SK-N-SH (cell line): ENCODE data around the gene FSTL5. TPM values are rescaled to one million over a fixed set of nuclear protein-coding genes. Genes with fewer than 3 reads are reported as not detected.

Experiments used
- CTCF ChIA-PET: fragments of 300-600, 350-600 bp; formaldehyde crosslinking; extraction: SDS; loops from one replicate; lab custom pipeline; 2021; lab: Yijun Ruan, JAX
- POLR2A ChIA-PET: fragments of 350-600 bp; sonication (Branson Sonifier 250); formaldehyde crosslinking; extraction: SDS; loops from one replicate; lab custom pipeline; 2020; ENCODE audit warnings: antibody characterized with exemption, inconsistent platforms; lab: Yijun Ruan, JAX
- DNase-seq: peaks from one replicate; pipeline ENCODE4 v3.0.0; 2012
- H2AFZ ChIP-seq: fragments of 200-600 bp; sonication (generic); 2 replicates; pipeline ENCODE4 v1.8.1; 2016; ENCODE audit warnings: antibody characterized with exemption, mild to moderate bottlenecking, low read depth
- H3F3A ChIP-seq: fragments of 200-600 bp; sonication (generic); replicated peaks from 2 replicates; pipeline ENCODE3; 2016; ENCODE audit warnings: antibody characterized with exemption, mild to moderate bottlenecking; ENCODE audit not compliant: insufficient read depth
- H3K27ac ChIP-seq, 2 experiments: fragments of 200-500 bp in 1 of 2; fragments of 200-600 bp in 1 of 2; sonication (Bioruptor generic) in 1 of 2; sonication (generic), shearing (Covaris generic) in 1 of 2; 2 replicates each; pipeline versions ENCODE4 v1.5.1 to v1.6.1; 2014 to 2016; ENCODE audit warnings: low read depth in 2 of 2, inconsistent platforms in 1 of 2, low read length in 1 of 2, mild to moderate bottlenecking in 1 of 2, mixed read lengths in 1 of 2
- H3K27me3 ChIP-seq: fragments of 200-600 bp; sonication (generic), shearing (Covaris generic); 2 replicates; pipeline ENCODE4 v1.6.1; 2016; ENCODE audit warnings: mixed run types; ENCODE audit not compliant: insufficient read depth
- H3K36me3 ChIP-seq, 2 experiments: fragments of 200-500 bp in 1 of 2; fragments of 200-600 bp in 1 of 2; sonication (Bioruptor generic) in 1 of 2; sonication (generic) in 1 of 2; replicated peaks in 1 of 2; 2 replicates each; pipeline versions ENCODE3 to v1.5.1; 2014 to 2016; ENCODE audit warnings: low read length in 1 of 2, mild to moderate bottlenecking in 1 of 2; ENCODE audit not compliant: insufficient read depth in 2 of 2, control insufficient read depth in 1 of 2
- H3K4me1 ChIP-seq, 2 experiments: fragments of 200-500 bp in 1 of 2; fragments of 200-600 bp in 1 of 2; sonication (Bioruptor generic) in 1 of 2; sonication (generic), shearing (Covaris generic) in 1 of 2; 2 replicates each; pipeline versions ENCODE4 v1.5.1 to v1.6.1; 2014 to 2016; ENCODE audit warnings: low read depth in 1 of 2, low read length in 1 of 2, mixed run types in 1 of 2; ENCODE audit not compliant: insufficient read depth in 2 of 2, control insufficient read depth in 1 of 2
- H3K4me2 ChIP-seq: fragments of 200-600 bp; sonication (generic), shearing (Covaris generic); 2 replicates; pipeline ENCODE4 v1.6.1; 2017; ENCODE audit warnings: mixed run types
- H3K4me3 ChIP-seq, 2 experiments: fragments of 200-500 bp in 1 of 2; fragments of 200-600 bp in 1 of 2; sonication (Bioruptor generic) in 1 of 2; sonication (generic), shearing (Covaris generic) in 1 of 2; 2 replicates each; pipeline versions ENCODE4 v1.5.1 to v1.8.1; 2014 to 2016; ENCODE audit warnings: low read depth in 2 of 2, inconsistent platforms in 1 of 2, low read length in 1 of 2, mild to moderate bottlenecking in 1 of 2, mixed read lengths in 1 of 2, moderate library complexity in 1 of 2
- H3K79me2 ChIP-seq: fragments of 200-600 bp; sonication (generic); 2 replicates; pipeline ENCODE4 v1.8.1; 2017; ENCODE audit warnings: mild to moderate bottlenecking; ENCODE audit not compliant: insufficient read depth
- H3K9ac ChIP-seq: fragments of 200-600 bp; sonication (generic); 2 replicates; pipeline ENCODE4 v1.6.1; 2017; ENCODE audit warnings: mixed run types
- H3K9me2 ChIP-seq: fragments of 200-600 bp; sonication (generic); 2 replicates; pipeline ENCODE4 v1.6.1; 2017; ENCODE audit warnings: mixed run types
- H3K9me3 ChIP-seq: fragments of 200-600 bp; sonication (generic); 2 replicates; pipeline ENCODE4 v1.6.1; 2017; ENCODE audit warnings: mixed run types, mild to moderate bottlenecking, moderate library complexity
- H4K20me1 ChIP-seq: fragments of 200-600 bp; sonication (generic); 2 replicates; pipeline ENCODE4 v1.6.1; 2017; ENCODE audit warnings: mild to moderate bottlenecking, mixed run types; ENCODE audit not compliant: insufficient read depth
- CHD2 ChIP-seq: fragments of 150-350 bp; IDR thresholded peaks from 2 replicates; pipeline ENCODE4 v1.6.1; 2018; ENCODE audit warnings: low read length; ENCODE audit not compliant: partially characterized antibody
- ELF1 ChIP-seq: IDR thresholded peaks from 2 replicates; pipeline ENCODE4 v1.4.0; 2012
- EP300 ChIP-seq, 2 experiments: IDR thresholded peaks; 2 replicates each; pipeline versions ENCODE4 v1.4.0 to v1.6.1; 2012; ENCODE audit warnings: borderline replicate concordance in 1 of 2, low read depth in 1 of 2, low read length in 1 of 2
- EZH2phosphoT487 ChIP-seq: fragments of 200-600 bp; sonication (generic); IDR thresholded peaks from 2 replicates; pipeline ENCODE4 v1.6.1; 2017; ENCODE audit warnings: low read depth, mixed run types, mild to moderate bottlenecking, antibody characterized with exemption, moderate library complexity, borderline replicate concordance
- FOSL2 ChIP-seq: IDR thresholded peaks from 2 replicates; pipeline ENCODE4 v1.4.0; 2012; ENCODE audit warnings: low read depth, mild to moderate bottlenecking, moderate library complexity, borderline replicate concordance
- FOXJ3 ChIP-seq: sonication (generic); formaldehyde crosslinking; IDR thresholded peaks from 2 replicates; pipeline ENCODE4 v1.5.1; 2020; ENCODE audit warnings: mild to moderate bottlenecking, missing genetic modification reagents
- FOXM1 ChIP-seq: IDR thresholded peaks from 2 replicates; pipeline ENCODE4 v1.4.0; 2012; ENCODE audit warnings: low read depth, mild to moderate bottlenecking
- GABPA ChIP-seq: IDR thresholded peaks from 2 replicates; pipeline ENCODE4 v1.4.0; 2012; ENCODE audit warnings: low read depth, mild to moderate bottlenecking
- IRF3 ChIP-seq: fragments of 150-350 bp; IDR thresholded peaks from 2 replicates; pipeline ENCODE4 v1.6.1; 2016; ENCODE audit warnings: mild to moderate bottlenecking, low read depth, low read length
- MAX ChIP-seq: IDR thresholded peaks from 2 replicates; pipeline ENCODE4 v1.4.0; 2012; ENCODE audit warnings: low read depth
- MEF2A ChIP-seq: IDR thresholded peaks from 2 replicates; pipeline ENCODE4 v1.4.0; 2012; ENCODE audit warnings: low read depth, borderline replicate concordance
- NFIC ChIP-seq: IDR thresholded peaks from 2 replicates; pipeline ENCODE4 v1.4.0; 2012; ENCODE audit warnings: borderline replicate concordance
- NRF1 ChIP-seq: IDR thresholded peaks from 2 replicates; pipeline ENCODE4 v1.6.1; 2012; ENCODE audit warnings: low read depth, mild to moderate bottlenecking, low read length
- PBX3 ChIP-seq: IDR thresholded peaks from 2 replicates; pipeline ENCODE4; 2012
- POLR2AphosphoS5 ChIP-seq: IDR thresholded peaks from 2 replicates; pipeline ENCODE4 v1.6.1; 2012; ENCODE audit warnings: low read depth, low read length
- RFX5 ChIP-seq: IDR thresholded peaks from 2 replicates; pipeline ENCODE4 v1.6.1; 2012; ENCODE audit warnings: mild to moderate bottlenecking, improper control_type of control experiment, low read length
- SIN3A ChIP-seq: IDR thresholded peaks from 2 replicates; pipeline ENCODE4 v1.6.1; 2012; ENCODE audit warnings: low read depth, mild to moderate bottlenecking, low read length, moderate library complexity, borderline replicate concordance
- TAF1 ChIP-seq: IDR thresholded peaks from 2 replicates; pipeline ENCODE4 v1.6.1; 2012; ENCODE audit warnings: low read depth, mild to moderate bottlenecking, low read length, moderate library complexity, borderline replicate concordance
- TCF12 ChIP-seq: IDR thresholded peaks from 2 replicates; pipeline ENCODE4 v1.4.0; 2012
- TEAD4 ChIP-seq: IDR thresholded peaks from 2 replicates; pipeline ENCODE4 v1.4.0; 2012; ENCODE audit warnings: mild to moderate bottlenecking, borderline replicate concordance; ENCODE audit not compliant: insufficient read depth
- WGBS: methylation state at CpG from one replicate; pipeline ENCODE4 v1.1.6; 2017; ENCODE audit warnings: low lambda C conversion rate; 5-methylcytosine and 5-hydroxymethylcytosine counted together
- polyA plus RNA-seq, 3 experiments: library from polyadenylated mRNA; depleted of rRNA; stranded (reverse); fragments of >200 nt; gene quantifications; 2 replicates each; pipeline ENCODE4 v1.2.3, GENCODE V29; 2012
- TF ChIP-seq, protein P1 (sequence below): fragments of 200-600 bp; sonication (generic); IDR thresholded peaks from 2 replicates; pipeline ENCODE4 v1.6.1; 2017; ENCODE audit warnings: antibody characterized with exemption, mild to moderate bottlenecking, moderate library complexity

FSTL5 gene
- polyA plus RNA-seq, 1 of the 3 experiments (the other 2 are of a cell fraction): 0.07 TPM

DNA sequence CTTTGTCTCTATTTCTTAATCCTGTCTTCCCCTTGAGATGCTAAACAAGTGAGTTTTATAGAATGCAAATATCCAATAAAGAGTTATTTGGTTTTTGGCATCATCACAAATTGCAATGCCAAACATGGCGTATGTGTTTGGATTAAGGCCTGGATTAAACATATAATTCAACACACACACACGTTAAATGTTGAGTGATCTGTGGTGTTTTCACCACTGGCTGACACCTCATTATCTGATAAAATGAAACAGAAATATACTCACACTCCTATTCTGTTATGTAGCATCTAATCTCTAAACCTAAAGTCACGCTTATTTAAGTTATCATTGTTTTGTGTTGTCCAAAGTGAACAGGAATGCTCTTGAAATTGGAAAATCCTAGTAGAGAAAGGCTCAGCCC is 506.2 kb downstream of the FSTL5 start:
- Histone ChIP-seq H3K27me3 (no peaks in the 10 kb centered on the region), H3K36me3 (no peaks in the 10 kb centered on the region), H3F3A (no peaks in the 10 kb centered on the region), H2AFZ (no peak overlapping the region), H3K27ac (no peak overlapping the region), H3K9me3 (no peaks in the 10 kb centered on the region), H3K9ac (no peak overlapping the region), H3K4me2 (no peak overlapping the region), H3K9me2 (no peaks in the 10 kb centered on the region), H3K4me3 (no peak overlapping the region), H3K4me1 (no peaks in the 10 kb centered on the region; a peak in 1 of 4 replicates), H4K20me1 (no peaks in the 10 kb centered on the region), H3K79me2 (no peaks in the 10 kb centered on the region)
- ChIA-PET CTCF (no interaction called here), POLR2A (no interaction called here)
- no peak for DNase-seq
- TF ChIP-seq GABPA (no peak), ELF1 (no peak), PBX3 (no peak)
- 91% methylated on average over 3 of the region's 3 CpGs for WGBS

DNA sequence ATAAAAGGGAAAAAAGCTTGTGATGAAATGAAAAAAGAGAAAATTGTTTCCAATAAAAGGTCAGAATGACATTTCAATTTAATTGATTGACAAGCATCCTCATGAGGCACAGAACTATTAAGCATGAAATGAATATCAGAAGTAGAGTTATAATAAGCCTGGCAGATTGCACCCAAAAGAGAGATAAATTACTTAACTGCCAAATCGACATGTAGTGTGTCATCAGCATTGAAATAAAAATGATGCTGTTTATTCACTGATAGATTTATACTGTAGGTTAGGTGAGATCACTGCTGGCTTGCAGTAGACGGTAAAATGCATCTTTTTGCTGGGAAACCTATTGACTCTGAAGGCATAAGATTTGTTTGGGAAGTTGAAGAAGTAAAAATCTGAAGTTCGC is 507.2 kb downstream of the FSTL5 start:
- Histone ChIP-seq H3K4me1 (no peaks in the 10 kb centered on the region; a peak in 1 of 4 replicates), H4K20me1 (no peaks in the 10 kb centered on the region), H3K4me2 (no peak overlapping the region), H3K27ac (no peak overlapping the region), H3K79me2 (no peaks in the 10 kb centered on the region), H2AFZ (no peak overlapping the region), H3K4me3 (no peak overlapping the region), H3K9me3 (no peaks in the 10 kb centered on the region), H3K27me3 (no peaks in the 10 kb centered on the region), H3F3A (no peaks in the 10 kb centered on the region), H3K9ac (no peak overlapping the region), H3K9me2 (no peaks in the 10 kb centered on the region), H3K36me3 (no peaks in the 10 kb centered on the region)
- POLR2A ChIA-PET: no interaction called here
- WGBS: 57% methylated on average over 3 of the region's 3 CpGs
- DNase-seq: no peak
- CTCF ChIA-PET: no interaction called here
- no peak for TF ChIP-seq FOXM1
- no peak for TF ChIP-seq RFX5
- TF ChIP-seq EZH2phosphoT487: no peak
- no peak for TF ChIP-seq GABPA
- no peak for TF ChIP-seq TEAD4
- TF ChIP-seq SIN3A: no peak
- no peak for TF ChIP-seq IRF3
- no peak for TF ChIP-seq FOSL2
- TF ChIP-seq FOXJ3: no peak
- no peak for TF ChIP-seq TAF1
- TF ChIP-seq POLR2AphosphoS5: no peak
- TF ChIP-seq CHD2: no peak
- TF ChIP-seq MAX: no peak
- TF ChIP-seq NFIC: no peak
- no peak for TF ChIP-seq PBX3
- no peak for TF ChIP-seq TCF12
- TF ChIP-seq EP300 (IDR thresholded peaks at IDR 0.05; ENCODE audit: borderline replicate concordance in 1 of 2, low read depth in 1 of 2, low read length in 1 of 2): no peak
- no peak for TF ChIP-seq NRF1
- no peak for TF ChIP-seq MEF2A
- TF ChIP-seq, protein P1, sequence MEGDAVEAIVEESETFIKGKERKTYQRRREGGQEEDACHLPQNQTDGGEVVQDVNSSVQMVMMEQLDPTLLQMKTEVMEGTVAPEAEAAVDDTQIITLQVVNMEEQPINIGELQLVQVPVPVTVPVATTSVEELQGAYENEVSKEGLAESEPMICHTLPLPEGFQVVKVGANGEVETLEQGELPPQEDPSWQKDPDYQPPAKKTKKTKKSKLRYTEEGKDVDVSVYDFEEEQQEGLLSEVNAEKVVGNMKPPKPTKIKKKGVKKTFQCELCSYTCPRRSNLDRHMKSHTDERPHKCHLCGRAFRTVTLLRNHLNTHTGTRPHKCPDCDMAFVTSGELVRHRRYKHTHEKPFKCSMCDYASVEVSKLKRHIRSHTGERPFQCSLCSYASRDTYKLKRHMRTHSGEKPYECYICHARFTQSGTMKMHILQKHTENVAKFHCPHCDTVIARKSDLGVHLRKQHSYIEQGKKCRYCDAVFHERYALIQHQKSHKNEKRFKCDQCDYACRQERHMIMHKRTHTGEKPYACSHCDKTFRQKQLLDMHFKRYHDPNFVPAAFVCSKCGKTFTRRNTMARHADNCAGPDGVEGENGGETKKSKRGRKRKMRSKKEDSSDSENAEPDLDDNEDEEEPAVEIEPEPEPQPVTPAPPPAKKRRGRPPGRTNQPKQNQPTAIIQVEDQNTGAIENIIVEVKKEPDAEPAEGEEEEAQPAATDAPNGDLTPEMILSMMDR: no peak
